Urothelium cell line (cell line): ENCODE measurements around the gene TH.
A peak's percentile ranks its signal among the peaks of the same experiment; 100 is the strongest.

Experiments
- DNase-seq: peaks from one replicate; pipeline ENCODE4 v3.0.0; 2011; ENCODE audit warnings: low spot score, mixed read lengths
- FAIRE-seq: peaks from 2 replicates; lab custom pipeline; 2011; peaks lifted over from hg19 to GRCh38; lab: Jason Lieb, UNC

Gene TH

GRCh38 chr11:2143799-2144543, 27.6 kb downstream of the TH start:
- FAIRE-seq, result no peak
- DNase-seq, result no peak

DNA sequence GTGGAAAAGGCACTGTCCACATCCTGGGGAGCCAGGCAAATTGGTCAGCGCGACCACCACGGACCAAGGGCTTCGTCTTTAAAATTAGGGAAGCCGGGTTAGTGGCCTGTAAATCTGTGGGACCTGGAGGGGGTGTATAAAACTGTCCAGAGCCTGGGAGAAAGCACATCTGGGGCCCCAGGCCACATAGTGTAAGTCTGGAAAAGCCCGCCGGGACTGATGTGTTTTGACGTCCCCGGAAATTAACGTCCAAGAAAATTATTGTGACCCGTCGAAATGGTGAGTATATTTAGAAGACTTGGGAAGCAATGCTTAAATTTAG, 28.2 kb downstream of the TH start:
- no peak for DNase-seq
- no peak for FAIRE-seq

GRCh38 chr11:2142762-2143202, 28.8 kb downstream of the TH start:
- FAIRE-seq, result no peak
- peak; percentile 14 for DNase-seq

- DNase-seq, result no peak
- FAIRE-seq, result no peak
These were observed 29.3 kb downstream of the TH start for GRCh38 chr11:2142300-2142759.

- no peak for FAIRE-seq
- DNase-seq, result no peak
These were observed 30.9 kb downstream of the TH start for GRCh38 chr11:2140411-2141400.

DNA sequence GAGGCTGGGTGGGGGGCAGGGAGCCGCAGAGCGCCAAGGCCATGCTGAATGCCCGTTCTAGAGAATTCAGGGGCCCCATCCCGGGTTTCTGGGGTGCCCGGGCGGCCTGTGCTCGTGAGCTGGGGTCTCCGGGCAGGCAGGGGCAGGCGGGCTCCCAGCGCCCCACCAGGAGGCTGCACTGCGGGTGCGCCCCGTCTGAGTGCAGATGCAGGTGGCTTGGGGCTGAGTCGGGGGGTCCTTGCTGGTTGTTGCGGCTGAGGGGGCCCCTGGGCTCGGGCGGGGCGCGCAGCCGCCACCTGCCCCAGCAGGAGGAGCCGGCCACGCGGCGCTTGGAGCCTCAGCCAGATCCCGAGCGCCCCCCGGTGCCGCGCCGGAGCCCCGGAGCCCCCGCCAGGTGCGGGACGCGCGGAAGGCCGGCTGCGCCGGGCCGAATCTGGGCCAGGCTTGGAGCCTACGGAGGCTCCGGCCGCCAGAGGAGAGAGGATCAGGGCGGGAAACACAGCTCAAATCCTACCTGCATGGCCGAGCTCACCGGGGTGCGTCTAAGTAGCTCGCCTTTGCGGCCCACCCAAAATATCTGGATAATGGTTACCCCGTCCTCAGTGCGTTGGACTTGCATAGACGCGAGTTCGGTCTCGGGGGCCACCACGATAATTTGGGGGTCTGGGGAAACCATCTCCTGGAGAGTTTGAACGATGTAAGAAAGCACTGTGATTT, 31.8 kb downstream of the TH start:
- FAIRE-seq (no peak), DNase-seq (no peak)

- peak; percentile 37 for DNase-seq
- FAIRE-seq, result no peak
These were observed 32.5 kb downstream of the TH start, which contains the start of gene IGF2 for GRCh38 chr11:2139123-2139521. IGF2 (minus strand) TSS chr11:2139389; CDS start chr11:2135523, 3,866 bp downstream.

GRCh38 chr11:2138431-2139122, 33.0 kb downstream of the TH start:
- FAIRE-seq, result no peak
- peak; percentile 18 for DNase-seq

DNA sequence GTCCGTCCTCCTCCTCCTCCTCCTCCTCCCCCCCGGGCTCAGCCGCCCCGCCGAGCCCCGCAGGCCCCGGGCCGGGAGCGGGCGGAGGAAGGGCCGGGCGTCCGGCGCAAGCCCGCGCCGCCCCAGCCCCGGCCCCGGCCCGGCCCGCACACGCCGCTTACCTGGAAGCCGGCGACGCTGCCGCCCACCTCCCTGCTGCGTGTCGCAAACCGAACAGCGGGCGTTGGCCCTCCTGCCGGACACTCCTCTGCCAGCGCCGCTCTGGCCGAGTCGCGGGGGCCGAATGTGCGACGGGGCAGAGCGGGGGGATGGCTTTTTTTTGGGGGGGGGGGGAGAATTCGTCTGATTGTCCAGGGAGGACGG, 33.6 kb downstream of the TH start:
- DNase-seq (peak; percentile 12), FAIRE-seq (no peak)

GRCh38 chr11:2137202-2138067, 34.2 kb downstream of the TH start:
- peak; percentile 76 for DNase-seq
- no peak for FAIRE-seq

- no peak for FAIRE-seq
- DNase-seq, result no peak
These were observed 34.7 kb downstream of the TH start for GRCh38 chr11:2136952-2137201.

DNA sequence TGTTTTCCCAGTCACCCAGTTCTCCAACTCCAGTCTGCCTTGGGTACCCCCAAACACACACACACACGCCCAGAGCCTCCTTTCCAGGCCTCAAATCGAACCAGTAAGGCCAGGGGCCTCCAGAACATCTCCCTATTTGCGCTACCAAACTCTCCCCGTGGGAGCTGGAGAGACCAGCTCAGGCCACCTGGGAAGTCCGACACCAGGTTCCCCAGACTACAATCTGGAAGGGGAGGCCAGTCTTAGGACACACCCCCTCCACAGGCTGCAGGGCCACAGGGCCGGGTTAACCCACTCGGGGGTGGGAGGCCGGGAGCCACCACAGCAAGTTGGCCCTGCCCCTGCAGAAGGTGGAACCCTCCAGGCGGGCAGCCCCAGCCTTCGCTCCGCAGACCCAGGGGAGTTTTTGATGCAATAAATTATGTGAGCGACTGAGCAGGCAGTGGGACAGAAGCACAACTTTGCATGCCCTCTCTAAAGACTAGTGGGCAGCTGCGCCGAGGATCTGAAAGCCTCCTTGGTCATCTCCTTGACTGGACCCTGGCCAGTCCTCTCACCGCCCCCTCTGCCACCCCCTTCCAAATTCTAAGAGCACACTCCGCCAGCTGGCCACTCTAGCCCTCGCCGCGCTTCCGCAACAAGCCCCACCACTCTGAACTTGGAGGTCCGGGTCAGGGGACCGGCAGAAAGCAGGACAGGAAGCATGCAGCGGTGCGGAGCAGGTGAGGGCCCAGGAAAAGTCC, 35.2 kb downstream of the TH start:
- no peak for FAIRE-seq

DNA sequence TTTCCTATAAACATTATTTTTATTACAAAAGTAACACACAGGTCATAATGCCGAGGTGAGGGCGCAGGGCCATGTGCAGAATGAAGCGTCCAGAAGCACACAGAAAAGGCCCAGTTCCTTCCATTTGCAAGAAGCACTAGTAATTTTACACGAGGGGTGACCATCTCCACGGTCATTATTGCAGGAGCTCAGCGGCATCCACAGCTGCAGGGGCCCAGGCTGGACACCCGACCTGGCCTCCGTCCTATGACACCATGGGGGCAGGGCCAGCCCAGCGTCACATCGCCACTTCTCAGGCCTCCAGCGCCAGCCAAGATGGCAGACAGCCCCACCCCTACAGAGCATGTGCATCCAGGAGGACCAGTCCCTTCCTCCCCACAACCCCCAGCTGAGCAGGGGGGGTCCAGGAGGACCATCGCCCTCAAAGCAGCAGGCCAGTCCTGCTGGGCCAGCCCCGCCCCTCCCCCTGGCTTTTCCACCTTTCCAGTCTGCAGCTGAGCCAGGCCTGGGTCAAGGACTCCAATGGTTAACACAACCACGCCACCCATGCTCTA, 35.9 kb downstream of the TH start:
- DNase-seq, result no peak
- no peak for FAIRE-seq

More for the DNA sequence above, 35.2 kb downstream of the TH start:
- no peak for DNase-seq

DNA sequence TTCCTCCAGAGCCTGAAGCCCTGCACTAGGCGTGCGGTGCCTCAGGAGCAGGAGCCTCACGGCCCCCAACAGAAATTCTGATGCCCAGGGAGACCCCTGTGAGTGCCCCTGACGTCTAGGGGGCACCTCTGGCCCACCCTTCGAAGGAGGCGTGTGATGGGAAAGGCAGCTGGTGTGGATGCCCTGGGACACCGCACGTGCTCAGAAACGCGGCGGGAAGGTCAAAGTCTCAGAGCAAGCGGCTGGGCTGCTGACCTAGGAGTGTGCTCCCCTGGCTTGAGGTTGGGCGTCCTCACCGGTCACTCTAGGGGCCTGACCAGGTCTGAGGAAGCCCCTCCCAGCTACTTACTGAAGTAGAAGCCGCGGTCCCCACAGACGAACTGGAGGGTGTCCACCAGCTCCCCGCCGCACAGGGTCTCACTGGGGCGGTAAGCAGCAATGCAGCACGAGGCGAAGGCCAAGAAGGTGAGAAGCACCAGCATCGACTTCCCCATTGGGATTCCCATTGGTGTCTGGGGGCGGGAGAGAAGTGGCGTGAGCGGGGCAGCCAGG, 36.5 kb downstream of the TH start:
- DNase-seq, result no peak
- FAIRE-seq, result no peak

DNA sequence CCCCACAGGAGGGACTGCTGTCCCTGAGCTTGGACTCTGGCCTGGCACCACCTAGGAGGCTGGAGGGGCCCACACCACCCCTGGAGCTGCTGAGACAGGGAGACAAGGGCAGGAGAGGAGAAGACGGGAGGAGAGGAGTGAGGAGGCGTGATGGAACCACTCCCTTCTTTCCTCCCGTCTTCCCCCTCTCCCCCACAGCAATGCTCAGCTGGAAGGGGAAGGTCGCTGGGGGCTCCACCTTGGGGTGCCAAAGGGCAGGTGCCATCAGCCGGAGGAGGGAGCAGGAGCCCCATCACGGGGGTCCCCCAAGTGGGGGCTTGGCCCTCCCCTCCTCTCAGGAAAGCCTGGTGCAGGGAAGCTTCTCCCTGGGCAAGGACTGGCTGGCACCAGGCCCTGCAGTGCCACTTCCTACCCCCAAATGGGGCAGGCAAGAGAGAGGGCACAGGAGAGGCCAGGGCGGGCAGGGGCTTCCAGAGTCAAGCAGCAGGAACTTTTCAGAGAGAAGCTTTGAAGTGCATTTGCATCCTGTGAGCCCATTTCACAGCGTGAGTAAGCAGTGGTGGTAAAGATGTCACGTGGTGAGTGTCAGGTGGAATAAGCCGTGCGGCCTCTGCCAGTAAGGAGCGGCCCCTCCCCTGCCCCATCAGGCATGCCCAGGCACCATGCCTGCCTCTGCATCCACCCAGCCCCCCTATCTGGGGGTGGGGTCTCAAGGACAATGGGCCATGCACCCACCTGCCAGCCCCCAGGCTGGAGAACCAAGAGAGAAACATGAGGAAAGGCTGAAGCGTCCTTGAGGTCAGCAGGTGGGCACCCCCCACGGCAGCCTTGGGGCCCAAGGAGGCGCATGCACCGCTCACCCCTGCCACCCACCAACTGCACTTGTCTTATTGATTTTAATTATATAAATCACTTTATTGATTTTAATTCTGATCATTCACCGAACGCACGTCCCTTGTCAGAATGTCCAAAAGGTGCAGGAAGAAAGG, 37.3 kb downstream of the TH start:
- FAIRE-seq, result no peak
- DNase-seq, result no peak

- FAIRE-seq (no peak), DNase-seq (no peak)
These were observed 38.2 kb downstream of the TH start for GRCh38 chr11:2133241-2134021.

DNA sequence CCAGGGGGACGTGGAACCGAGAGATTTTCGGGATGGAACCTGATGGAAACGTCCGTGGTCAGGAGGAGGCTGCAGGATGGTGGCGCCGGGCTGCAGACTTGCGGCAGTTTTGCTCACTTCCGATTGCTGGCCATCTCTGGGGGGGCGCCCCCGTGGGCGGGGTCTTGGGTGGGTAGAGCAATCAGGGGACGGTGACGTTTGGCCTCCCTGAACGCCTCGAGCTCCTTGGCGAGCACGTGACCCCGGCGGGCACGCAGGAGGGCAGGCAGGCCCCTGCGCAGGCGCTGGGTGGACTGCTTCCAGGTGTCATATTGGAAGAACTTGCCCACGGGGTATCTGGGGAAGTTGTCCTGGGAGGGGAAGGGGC, 38.8 kb downstream of the TH start:
- FAIRE-seq (no peak), DNase-seq (no peak)
